Urothelium cell line (cell line): Measurements from ENCODE around the gene SDHAF3.

ENCODE experiments used
- DNase-seq: peaks from one replicate; pipeline ENCODE4 v3.0.0; 2011; ENCODE audit warnings: low spot score, mixed read lengths
- FAIRE-seq: peaks from 2 replicates; lab custom pipeline; 2011; peaks lifted over from hg19 to GRCh38; lab: Jason Lieb, UNC

The SDHAF3 gene

DNA sequence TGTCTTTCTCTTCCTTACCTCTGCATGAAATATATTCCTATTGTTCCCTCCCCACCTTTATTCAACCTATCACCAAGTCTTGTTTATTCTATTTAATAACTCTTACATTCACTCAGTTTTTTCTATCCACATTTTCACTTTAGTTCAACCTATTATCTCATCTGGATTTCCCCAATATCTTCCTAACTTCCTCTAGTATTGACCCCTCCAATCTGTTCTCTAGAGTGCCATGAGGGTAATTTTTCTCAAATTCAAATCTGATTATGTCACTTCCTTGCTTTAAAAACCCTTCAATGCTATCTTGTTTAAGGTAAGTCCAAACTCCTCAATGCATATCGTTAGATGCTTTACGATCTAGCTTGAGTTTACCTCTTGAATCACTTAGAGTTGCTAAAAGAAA is 86.5 kb downstream of the SDHAF3 start:
- no peak for DNase-seq
- no peak for FAIRE-seq

DNA sequence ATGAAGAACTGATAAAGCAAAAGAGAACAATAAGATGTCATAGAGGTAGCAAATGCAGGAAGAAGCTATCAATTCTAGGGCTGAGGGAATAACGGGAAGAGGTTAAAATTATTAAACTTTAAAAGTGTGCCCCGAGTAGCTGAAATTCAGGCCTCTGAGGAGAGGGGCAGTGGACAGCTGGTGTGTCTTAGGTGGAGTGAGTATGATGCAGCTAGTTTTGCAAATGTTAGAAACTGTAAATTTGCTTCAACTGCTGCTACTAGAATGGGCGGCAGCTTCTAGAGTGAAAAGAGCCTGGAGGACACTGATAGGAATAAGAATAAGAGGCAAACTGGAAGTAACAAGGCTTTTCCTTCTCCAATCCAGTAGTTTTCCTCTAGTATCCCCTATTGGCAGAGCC is 87.3 kb downstream of the SDHAF3 start:
- FAIRE-seq (no peak), DNase-seq (no peak)

DNA sequence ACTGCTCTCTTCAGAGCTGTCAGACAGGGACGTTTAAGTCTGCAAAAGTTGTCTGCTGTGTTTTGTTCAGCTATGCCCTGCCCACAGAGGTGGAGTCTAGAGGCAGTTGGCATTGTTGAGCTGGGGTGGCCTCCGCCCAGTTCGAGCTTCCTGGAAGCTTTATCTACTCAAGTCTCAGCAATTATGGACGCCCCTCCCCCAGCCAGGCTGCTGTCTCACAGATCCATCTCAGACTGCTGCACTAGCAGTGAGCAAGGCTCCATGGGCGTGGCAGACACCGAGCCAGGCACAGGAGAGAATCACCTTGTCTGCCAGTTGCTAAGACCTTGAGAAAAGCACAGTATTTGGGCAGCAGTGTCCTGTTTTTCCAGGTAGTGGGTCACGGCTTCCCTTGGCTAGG is 98.1 kb downstream of the SDHAF3 start:
- DNase-seq: no peak
- FAIRE-seq: no peak

DNA sequence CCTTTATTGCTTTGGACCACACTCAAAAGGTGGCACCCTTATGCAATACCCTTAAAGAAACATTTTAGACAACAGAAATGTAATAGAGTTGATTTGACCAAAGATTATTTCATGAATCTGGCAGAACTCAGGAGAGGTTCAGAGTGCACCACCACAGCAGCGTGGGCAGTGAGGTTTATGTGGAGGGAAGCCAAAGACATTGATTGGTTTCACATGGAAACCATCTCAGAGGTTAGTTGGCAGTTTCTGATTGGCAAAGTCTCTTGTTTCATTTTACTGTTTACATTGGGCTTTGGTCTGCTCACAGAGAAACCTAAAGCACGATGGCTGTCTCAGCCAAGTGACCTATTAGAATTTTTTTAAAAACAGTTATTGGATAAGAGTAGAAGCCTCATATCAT is 101.3 kb downstream of the SDHAF3 start:
- FAIRE-seq (no peak), DNase-seq (no peak)

DNA sequence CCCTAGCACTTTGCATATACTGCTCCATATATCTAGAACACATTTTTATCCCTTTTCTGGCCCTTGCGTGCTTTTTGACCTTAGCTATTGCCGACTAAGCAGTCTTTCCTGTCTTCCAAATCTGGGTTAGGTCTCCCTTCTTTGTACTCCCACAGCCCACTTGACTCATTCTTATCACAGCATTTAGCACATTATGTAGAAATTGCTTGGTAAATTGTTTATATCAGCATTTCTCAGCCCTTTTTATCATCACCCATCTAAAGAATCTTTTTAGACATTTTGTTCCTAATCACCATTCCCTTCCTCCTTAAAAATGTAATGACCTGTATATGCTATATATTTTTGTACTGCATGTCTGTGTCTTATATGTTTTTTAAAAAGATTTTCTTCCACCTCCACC is 101.7 kb downstream of the SDHAF3 start:
- no peak for DNase-seq

DNA sequence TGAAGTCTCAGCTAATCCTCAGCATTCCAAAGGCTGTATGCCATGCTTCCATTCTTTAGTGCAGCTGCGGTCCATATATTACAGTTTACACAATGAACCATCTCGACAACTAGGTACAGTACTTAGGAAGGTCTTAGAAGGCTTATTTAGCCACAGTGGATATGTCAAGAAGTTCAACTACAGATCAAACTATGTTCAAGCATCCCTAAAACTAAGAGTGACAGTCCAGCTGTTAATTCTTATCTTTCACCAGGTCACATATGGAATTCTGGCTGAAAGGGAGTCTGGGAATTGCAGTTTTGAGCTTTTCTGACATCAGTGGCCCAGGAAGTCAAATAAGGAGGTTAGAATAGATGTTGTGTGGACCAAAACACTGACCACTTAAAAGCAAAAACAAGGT is 106.8 kb downstream of the SDHAF3 start:
- DNase-seq: no peak
- peak; percentile 65 for FAIRE-seq

More for the DNA sequence above, 101.7 kb downstream of the SDHAF3 start:
- FAIRE-seq: no peak

DNA sequence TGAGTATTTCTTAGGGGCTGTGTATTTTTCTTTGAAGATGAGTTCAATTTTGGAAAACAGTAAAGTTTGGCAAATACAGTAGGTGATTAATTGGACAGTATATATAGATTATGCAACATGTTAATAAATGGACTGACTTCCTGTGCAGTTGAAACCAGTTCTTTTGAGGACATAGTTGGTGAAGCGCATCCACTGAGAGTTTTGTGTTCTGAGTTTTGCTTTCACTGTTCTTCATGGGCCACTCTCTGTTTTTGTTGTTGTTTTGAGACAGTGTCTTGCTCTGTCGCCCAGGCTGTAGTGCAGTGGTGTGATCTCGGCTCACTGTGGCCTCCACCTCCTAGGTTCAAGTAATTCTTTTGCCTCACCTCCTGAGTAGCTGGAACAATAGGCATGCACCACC is 109.0 kb downstream of the SDHAF3 start:
- DNase-seq (no peak), FAIRE-seq (no peak)
